AG09309 (cell line): ENCODE measurements around the gene CR1.
A peak's percentile ranks its signal among the peaks of the same experiment; 100 is the strongest.
"Not testable (repeated sequence)": the region's sequence is repeated elsewhere in the genome, so short reads cannot be mapped to it uniquely, and the experiment has no call there.

Experiments
- DNase-seq: peaks from one replicate; pipeline ENCODE4 v3.0.0-alpha.2; 2010; ENCODE audit warnings: low read depth
- H3K4me3 ChIP-seq: 2 replicates; pipeline ENCODE4 v1.5.1; 2011; ENCODE audit warnings: mild to moderate bottlenecking, low read depth, low read length, moderate library complexity; ENCODE audit not compliant: control insufficient read depth
- CTCF ChIP-seq: IDR thresholded peaks from 2 replicates; pipeline ENCODE4 v1.5.1; 2011; ENCODE audit warnings: mild to moderate bottlenecking, low read depth, low read length, inconsistent platforms; ENCODE audit not compliant: insufficient read depth, control insufficient read depth; ENCODE audit errors: missing control alignments

CR1 gene

GRCh38 chr1:207628776-207629175, 132.8 kb downstream of the CR1 start:
- no peak overlapping the region for H3K4me3 ChIP-seq
- TF ChIP-seq CTCF, result no peak

GRCh38 chr1:207631137-207631536, 135.2 kb downstream of the CR1 start:
- TF ChIP-seq CTCF, result no peak
- H3K4me3 ChIP-seq, result no peak overlapping the region
- no peak for DNase-seq

More at GRCh38 chr1:207628776-207629175, 132.8 kb downstream of the CR1 start:
- peak; percentile 8 for DNase-seq

- no peak for DNase-seq
- H3K4me3 ChIP-seq, result no peak overlapping the region
- TF ChIP-seq CTCF, result no peak
Measured at GRCh38 chr1:207633226-207633625, 137.3 kb downstream of the CR1 start.

GRCh38 chr1:207633699-207634289, 137.8 kb downstream of the CR1 start:
- not testable (repeated sequence) for H3K4me3 ChIP-seq, DNase-seq

- DNase-seq, H3K4me3 ChIP-seq: not testable (repeated sequence)
Measured at GRCh38 chr1:207634293-207634692, 138.3 kb downstream of the CR1 start.

GRCh38 chr1:207635569-207636186, 139.7 kb downstream of the CR1 start:
- DNase-seq, H3K4me3 ChIP-seq: not testable (repeated sequence)

GRCh38 chr1:207638487-207639145, 142.7 kb downstream of the CR1 start:
- not testable (repeated sequence) for DNase-seq, H3K4me3 ChIP-seq

GRCh38 chr1:207639362-207639761, 143.4 kb downstream of the CR1 start:
- not testable (repeated sequence) for DNase-seq, H3K4me3 ChIP-seq

- no peak for TF ChIP-seq CTCF
- DNase-seq, result no peak
- peak overlapping the region; percentile 41 for H3K4me3 ChIP-seq
Measured at GRCh38 chr1:207644166-207644851, 148.4 kb downstream of the CR1 start.
